Liver (tissue), 3 donors: ENCODE results near the gene TMEM106B.
"Not testable (repeated sequence)": the region's sequence is repeated elsewhere in the genome, so short reads cannot be mapped to it uniquely, and the experiment has no call there.

Source experiments
- HNF4A ChIP-seq, 2 donors: conservative IDR thresholded peaks; 2 replicates each; pipeline ENCODE4 v1.6.1; 2016; ENCODE audit warnings: antibody characterized with exemption in 2 of 2, mild to moderate bottlenecking in 2 of 2
- JUND ChIP-seq, 2 donors: IDR thresholded peaks; 2 replicates each; pipeline ENCODE4 v1.6.1; 2016; ENCODE audit warnings: antibody characterized with exemption in 2 of 2
- NR2F2 ChIP-seq: IDR thresholded peaks from 2 replicates; pipeline ENCODE4 v1.6.1; 2016; ENCODE audit warnings: antibody characterized with exemption
- RAD21 ChIP-seq, 2 donors: IDR thresholded peaks; 2 replicates each; pipeline ENCODE4 v1.6.1; 2016; ENCODE audit warnings: antibody characterized with exemption in 2 of 2, mild to moderate bottlenecking in 2 of 2
- TAF1 ChIP-seq: conservative IDR thresholded peaks from 2 replicates; pipeline ENCODE4 v1.6.1; 2016; ENCODE audit warnings: antibody characterized with exemption, mild to moderate bottlenecking
- YY1 ChIP-seq: IDR thresholded peaks from 2 replicates; pipeline ENCODE4 v1.6.1; 2016; ENCODE audit warnings: antibody characterized with exemption, mild to moderate bottlenecking
- TF ChIP-seq, protein P1 (sequence below): IDR thresholded peaks from 2 replicates; pipeline ENCODE4 v1.6.1; 2016; ENCODE audit warnings: antibody characterized with exemption
- TF ChIP-seq, protein P2 (sequence below): fragments of 150-350 bp; IDR thresholded peaks from 2 replicates; pipeline ENCODE4 v1.5.1; 2017; ENCODE audit warnings: improper control_type of control experiment, low read depth, low read length; ENCODE audit not compliant: missing input control
- TF ChIP-seq, protein P3 (sequence below): IDR thresholded peaks from 2 replicates; pipeline ENCODE4 v1.6.1; 2016; ENCODE audit warnings: antibody characterized with exemption
- TF ChIP-seq, protein P4 (sequence below): IDR thresholded peaks from 2 replicates; pipeline ENCODE4 v1.6.1; 2016; ENCODE audit warnings: antibody characterized with exemption, mild to moderate bottlenecking
- donor health status: healthy.
- donor health status: healthy.

DNA sequence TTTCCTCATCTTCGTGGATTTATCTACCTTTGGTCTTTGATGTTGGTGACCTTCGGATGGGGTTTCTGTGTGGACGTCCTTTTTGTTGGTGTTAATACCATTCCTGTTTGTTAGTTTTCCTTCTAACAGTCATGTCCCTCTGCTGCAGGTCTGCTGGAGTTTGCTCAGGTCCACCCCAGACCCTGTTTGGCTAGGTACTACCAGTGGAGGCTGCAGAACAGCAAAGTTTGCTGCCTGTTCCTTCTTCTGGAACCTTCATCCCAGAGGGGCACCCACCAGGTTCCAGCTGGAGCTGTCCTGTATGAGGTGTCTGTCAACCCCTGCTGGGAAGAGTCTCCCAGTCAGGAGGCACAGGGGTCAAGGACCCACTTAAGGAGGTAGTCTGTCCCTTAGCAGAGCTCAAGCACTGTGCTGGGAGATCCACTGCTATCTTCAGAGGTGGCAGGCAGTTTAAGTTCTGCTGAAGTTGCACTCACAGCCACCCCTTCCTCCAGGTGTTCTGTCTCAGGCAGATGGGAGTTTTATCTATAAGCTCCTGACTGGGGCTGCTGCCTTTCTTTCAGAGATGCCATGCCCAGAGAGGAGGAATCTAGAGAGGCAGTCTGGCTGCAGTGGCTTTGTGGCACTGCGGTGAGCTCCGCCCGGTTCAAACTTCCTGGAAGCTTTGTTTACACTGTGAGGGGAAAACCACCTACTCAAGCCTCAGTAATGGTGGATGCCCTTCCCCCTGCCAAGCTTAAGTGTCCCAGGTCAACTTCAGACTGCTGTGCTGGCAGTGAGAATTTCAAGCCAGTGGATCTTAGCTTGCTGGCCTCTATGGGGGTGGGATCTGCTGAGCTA lies 40.9 kb upstream of the TMEM106B start:
- TF ChIP-seq, protein P1, sequence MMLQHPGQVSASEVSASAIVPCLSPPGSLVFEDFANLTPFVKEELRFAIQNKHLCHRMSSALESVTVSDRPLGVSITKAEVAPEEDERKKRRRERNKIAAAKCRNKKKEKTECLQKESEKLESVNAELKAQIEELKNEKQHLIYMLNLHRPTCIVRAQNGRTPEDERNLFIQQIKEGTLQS: not testable (repeated sequence)
- TF ChIP-seq, protein P2, sequence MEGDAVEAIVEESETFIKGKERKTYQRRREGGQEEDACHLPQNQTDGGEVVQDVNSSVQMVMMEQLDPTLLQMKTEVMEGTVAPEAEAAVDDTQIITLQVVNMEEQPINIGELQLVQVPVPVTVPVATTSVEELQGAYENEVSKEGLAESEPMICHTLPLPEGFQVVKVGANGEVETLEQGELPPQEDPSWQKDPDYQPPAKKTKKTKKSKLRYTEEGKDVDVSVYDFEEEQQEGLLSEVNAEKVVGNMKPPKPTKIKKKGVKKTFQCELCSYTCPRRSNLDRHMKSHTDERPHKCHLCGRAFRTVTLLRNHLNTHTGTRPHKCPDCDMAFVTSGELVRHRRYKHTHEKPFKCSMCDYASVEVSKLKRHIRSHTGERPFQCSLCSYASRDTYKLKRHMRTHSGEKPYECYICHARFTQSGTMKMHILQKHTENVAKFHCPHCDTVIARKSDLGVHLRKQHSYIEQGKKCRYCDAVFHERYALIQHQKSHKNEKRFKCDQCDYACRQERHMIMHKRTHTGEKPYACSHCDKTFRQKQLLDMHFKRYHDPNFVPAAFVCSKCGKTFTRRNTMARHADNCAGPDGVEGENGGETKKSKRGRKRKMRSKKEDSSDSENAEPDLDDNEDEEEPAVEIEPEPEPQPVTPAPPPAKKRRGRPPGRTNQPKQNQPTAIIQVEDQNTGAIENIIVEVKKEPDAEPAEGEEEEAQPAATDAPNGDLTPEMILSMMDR: not testable (repeated sequence)
- not testable (repeated sequence) for TF ChIP-seq YY1; JUND (IDR thresholded peaks at IDR 0.05); HNF4A (conservative IDR thresholded peaks at IDR 0.05); RAD21 (IDR thresholded peaks at IDR 0.05); TAF1; NR2F2
- TF ChIP-seq, protein P3, sequence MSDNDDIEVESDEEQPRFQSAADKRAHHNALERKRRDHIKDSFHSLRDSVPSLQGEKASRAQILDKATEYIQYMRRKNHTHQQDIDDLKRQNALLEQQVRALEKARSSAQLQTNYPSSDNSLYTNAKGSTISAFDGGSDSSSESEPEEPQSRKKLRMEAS: not testable (repeated sequence)
- TF ChIP-seq, protein P4, sequence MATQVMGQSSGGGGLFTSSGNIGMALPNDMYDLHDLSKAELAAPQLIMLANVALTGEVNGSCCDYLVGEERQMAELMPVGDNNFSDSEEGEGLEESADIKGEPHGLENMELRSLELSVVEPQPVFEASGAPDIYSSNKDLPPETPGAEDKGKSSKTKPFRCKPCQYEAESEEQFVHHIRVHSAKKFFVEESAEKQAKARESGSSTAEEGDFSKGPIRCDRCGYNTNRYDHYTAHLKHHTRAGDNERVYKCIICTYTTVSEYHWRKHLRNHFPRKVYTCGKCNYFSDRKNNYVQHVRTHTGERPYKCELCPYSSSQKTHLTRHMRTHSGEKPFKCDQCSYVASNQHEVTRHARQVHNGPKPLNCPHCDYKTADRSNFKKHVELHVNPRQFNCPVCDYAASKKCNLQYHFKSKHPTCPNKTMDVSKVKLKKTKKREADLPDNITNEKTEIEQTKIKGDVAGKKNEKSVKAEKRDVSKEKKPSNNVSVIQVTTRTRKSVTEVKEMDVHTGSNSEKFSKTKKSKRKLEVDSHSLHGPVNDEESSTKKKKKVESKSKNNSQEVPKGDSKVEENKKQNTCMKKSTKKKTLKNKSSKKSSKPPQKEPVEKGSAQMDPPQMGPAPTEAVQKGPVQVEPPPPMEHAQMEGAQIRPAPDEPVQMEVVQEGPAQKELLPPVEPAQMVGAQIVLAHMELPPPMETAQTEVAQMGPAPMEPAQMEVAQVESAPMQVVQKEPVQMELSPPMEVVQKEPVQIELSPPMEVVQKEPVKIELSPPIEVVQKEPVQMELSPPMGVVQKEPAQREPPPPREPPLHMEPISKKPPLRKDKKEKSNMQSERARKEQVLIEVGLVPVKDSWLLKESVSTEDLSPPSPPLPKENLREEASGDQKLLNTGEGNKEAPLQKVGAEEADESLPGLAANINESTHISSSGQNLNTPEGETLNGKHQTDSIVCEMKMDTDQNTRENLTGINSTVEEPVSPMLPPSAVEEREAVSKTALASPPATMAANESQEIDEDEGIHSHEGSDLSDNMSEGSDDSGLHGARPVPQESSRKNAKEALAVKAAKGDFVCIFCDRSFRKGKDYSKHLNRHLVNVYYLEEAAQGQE: not testable (repeated sequence)
